Endodermal cell (in vitro differentiated cells): ENCODE data around the gene TFEC. TPM values are rescaled to one million over a fixed set of nuclear protein-coding genes. Genes with fewer than 3 reads are reported as not detected.

Experiments used
- DNase-seq: peaks from one replicate; pipeline ENCODE4 v3.0.0-alpha.2; 2017
- H3K27ac ChIP-seq: 2 replicates; pipeline ENCODE4 v1.5.1; 2013; ENCODE audit warnings: mild to moderate bottlenecking, low read depth, low read length, moderate library complexity
- H3K27me3 ChIP-seq: 2 replicates; pipeline ENCODE4 v1.6.1; 2013; ENCODE audit warnings: mild to moderate bottlenecking, low read length, moderate library complexity; ENCODE audit not compliant: insufficient read depth, control insufficient read depth, poor library complexity, severe bottlenecking
- H3K36me3 ChIP-seq: 2 replicates; pipeline ENCODE4 v1.7.0; 2013; ENCODE audit warnings: mild to moderate bottlenecking, low read length, moderate library complexity; ENCODE audit not compliant: control insufficient read depth, insufficient read depth
- H3K4me1 ChIP-seq: one replicate; pipeline ENCODE4 v1.7.0; 2013; ENCODE audit warnings: low read length; ENCODE audit not compliant: control insufficient read depth, insufficient read depth
- H3K4me3 ChIP-seq: 2 replicates; pipeline ENCODE4 v1.5.1; 2013; ENCODE audit warnings: mild to moderate bottlenecking, low read length, moderate library complexity
- H3K9ac ChIP-seq: 2 replicates; pipeline ENCODE4 v1.6.1; 2013; ENCODE audit warnings: mild to moderate bottlenecking, low read length, moderate library complexity; ENCODE audit not compliant: poor library complexity, severe bottlenecking; ENCODE audit errors: extremely low read depth
- H3K9me3 ChIP-seq: 2 replicates; pipeline ENCODE4 v1.6.1; 2013; ENCODE audit warnings: mild to moderate bottlenecking, low read length, moderate library complexity; ENCODE audit not compliant: control insufficient read depth
- H3K27ac Mint-ChIP-seq: 2 replicates; pipeline ENCODE4 v1.8.0; 2020; ENCODE audit warnings: mixed read lengths
- H3K27me3 Mint-ChIP-seq: 2 replicates; pipeline ENCODE4 v1.8.0; 2021; ENCODE audit warnings: mild to moderate bottlenecking, mixed read lengths; ENCODE audit not compliant: insufficient read depth
- H3K36me3 Mint-ChIP-seq: 2 replicates; pipeline ENCODE4 v1.8.0; 2020; ENCODE audit warnings: low read depth, mixed read lengths
- H3K4me1 Mint-ChIP-seq: 2 replicates; pipeline ENCODE4 v1.8.0; 2020; ENCODE audit warnings: mixed read lengths
- H3K4me3 Mint-ChIP-seq: 2 replicates; pipeline ENCODE4 v1.8.0; 2020; ENCODE audit warnings: mild to moderate bottlenecking, moderate library complexity, mixed read lengths
- H3K9me3 Mint-ChIP-seq: 2 replicates; pipeline ENCODE4 v1.8.0; 2020; ENCODE audit warnings: mild to moderate bottlenecking, mixed read lengths
- WGBS, 2 experiments: methylation state at CpG; one replicate each; pipeline versions ENCODE4 v1.1.5 to v1.1.7; 2013; ENCODE audit warnings: missing lambda C conversion rate in 2 of 2, mixed read lengths in 1 of 2; ENCODE audit not compliant: insufficient coverage in 1 of 2, insufficient read length in 1 of 2; 5-methylcytosine and 5-hydroxymethylcytosine counted together
- total RNA-seq, 2 donors: library from RNA; stranded (reverse); fragmentation: NEBNext Ultra II Directional in 1 of 2; extraction: Animal tissue kit (Norgen Biotek cat#: 25700) in 1 of 2; gene quantifications; 2 replicates in 1 of 2; 3 replicates in 1 of 2; pipeline ENCODE4 v1.2.1, GENCODE V29; 2021
- TF ChIP-seq, protein P1 (sequence below): fragments of 200-600 bp; sonication (generic); conservative IDR thresholded peaks from 2 replicates; pipeline ENCODE4 v1.5.0; 2021; ENCODE audit warnings: antibody characterized with exemption, mild to moderate bottlenecking

The TFEC gene
- total RNA-seq, 2 donors from 2014 or later = not detected

DNA sequence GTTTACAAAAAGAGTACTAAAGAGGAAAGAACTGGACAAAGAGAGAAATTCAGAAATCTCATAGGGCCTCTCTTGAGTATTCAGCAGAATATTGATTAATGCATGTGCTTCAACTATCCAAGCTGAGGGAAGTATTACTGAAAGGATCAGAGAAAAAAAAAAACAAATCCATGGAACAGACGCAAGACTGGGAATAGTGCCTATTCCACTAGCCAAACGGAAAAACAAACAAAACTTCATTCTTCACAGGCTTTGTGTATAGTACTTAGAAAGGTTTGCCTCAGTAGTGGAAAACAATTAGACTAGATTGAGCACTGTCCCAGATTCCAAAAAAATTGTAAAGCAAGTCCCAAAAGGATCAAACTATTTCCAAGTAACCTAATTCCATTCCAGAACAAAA lies 106.2 kb downstream of the TFEC start:
- Mint-ChIP-seq H3K4me3 (no peak overlapping the region), H3K27me3 (no peaks in the 10 kb centered on the region), H3K36me3 (no peaks in the 10 kb centered on the region), H3K9me3 (no peaks in the 10 kb centered on the region), H3K4me1 (no peaks in the 10 kb centered on the region), H3K27ac (no peak overlapping the region)
- Histone ChIP-seq H3K9me3 (no peaks in the 10 kb centered on the region), H3K27ac (no peak overlapping the region), H3K4me1 (peaks cover 3% of the 10 kb centered on the region), H3K36me3 (no peaks in the 10 kb centered on the region), H3K4me3 (no peak overlapping the region), H3K27me3 (no peaks in the 10 kb centered on the region), H3K9ac (no peak overlapping the region)
- TF ChIP-seq, protein P1, sequence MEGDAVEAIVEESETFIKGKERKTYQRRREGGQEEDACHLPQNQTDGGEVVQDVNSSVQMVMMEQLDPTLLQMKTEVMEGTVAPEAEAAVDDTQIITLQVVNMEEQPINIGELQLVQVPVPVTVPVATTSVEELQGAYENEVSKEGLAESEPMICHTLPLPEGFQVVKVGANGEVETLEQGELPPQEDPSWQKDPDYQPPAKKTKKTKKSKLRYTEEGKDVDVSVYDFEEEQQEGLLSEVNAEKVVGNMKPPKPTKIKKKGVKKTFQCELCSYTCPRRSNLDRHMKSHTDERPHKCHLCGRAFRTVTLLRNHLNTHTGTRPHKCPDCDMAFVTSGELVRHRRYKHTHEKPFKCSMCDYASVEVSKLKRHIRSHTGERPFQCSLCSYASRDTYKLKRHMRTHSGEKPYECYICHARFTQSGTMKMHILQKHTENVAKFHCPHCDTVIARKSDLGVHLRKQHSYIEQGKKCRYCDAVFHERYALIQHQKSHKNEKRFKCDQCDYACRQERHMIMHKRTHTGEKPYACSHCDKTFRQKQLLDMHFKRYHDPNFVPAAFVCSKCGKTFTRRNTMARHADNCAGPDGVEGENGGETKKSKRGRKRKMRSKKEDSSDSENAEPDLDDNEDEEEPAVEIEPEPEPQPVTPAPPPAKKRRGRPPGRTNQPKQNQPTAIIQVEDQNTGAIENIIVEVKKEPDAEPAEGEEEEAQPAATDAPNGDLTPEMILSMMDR = no peak
- DNase-seq = no peak
- 90% methylated on average over 2 of the region's 2 CpGs; no CpG with 5 or more reads in 1 of the 2 experiments for WGBS, 2 experiments

DNA sequence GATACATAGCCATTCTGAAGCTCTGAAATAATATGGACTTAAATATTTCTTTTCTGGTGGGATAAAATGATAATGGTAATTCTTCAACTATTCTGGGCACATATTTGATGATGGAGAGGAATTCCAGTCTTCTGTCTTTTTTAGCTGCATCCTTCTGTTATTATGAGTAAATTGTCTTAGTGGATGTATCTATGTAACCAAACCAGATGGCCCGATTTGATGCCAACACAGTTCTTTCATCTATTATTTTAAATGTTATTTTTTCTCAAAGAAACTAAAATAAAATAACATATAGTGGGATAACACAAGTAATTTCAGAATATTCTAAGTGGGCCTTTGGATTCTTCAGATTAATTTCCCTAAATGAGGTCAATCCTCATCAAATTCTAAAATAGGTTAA lies 110.2 kb downstream of the TFEC start:
- WGBS, 2 experiments = no CpG with 5 or more reads among the region's 1 CpG
- no peaks in the 10 kb centered on the region for H3K36me3 ChIP-seq
- no peak overlapping the region for H3K27ac Mint-ChIP-seq
- no peak for DNase-seq
- H3K27me3 Mint-ChIP-seq = no peaks in the 10 kb centered on the region
- H3K9me3 Mint-ChIP-seq = no peaks in the 10 kb centered on the region
- H3K4me1 ChIP-seq = no peaks in the 10 kb centered on the region
- no peak overlapping the region for H3K27ac ChIP-seq
- no peak overlapping the region for H3K9ac ChIP-seq
- H3K9me3 ChIP-seq = no peaks in the 10 kb centered on the region
- no peak overlapping the region for H3K4me3 Mint-ChIP-seq
- H3K27me3 ChIP-seq = no peaks in the 10 kb centered on the region
- H3K4me1 Mint-ChIP-seq = no peaks in the 10 kb centered on the region
- no peaks in the 10 kb centered on the region for H3K36me3 Mint-ChIP-seq
- no peak overlapping the region for H3K4me3 ChIP-seq
- TF ChIP-seq, protein P1 = no peak

DNA sequence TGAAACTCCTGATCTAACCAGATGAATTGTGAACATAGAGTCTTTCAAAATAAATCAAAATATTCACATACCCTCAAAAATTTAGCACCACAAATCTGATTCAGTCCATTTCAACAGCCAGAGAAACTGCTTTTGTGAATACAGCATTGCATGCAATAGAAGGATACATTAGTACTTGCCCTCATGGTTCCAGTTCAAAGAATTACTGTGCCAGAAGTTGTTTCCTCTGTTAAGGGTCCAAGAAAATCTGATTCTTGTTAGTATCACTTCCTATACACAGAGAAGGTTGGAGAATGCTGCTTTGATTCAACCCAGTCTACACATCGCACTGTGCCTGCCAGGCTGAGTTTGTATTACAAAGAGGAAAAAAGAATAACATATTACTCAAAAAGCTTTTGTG lies 115.6 kb downstream of the TFEC start:
- Mint-ChIP-seq H3K4me3 (no peak overlapping the region), H3K27ac (no peak overlapping the region)

More for the DNA sequence above, 115.6 kb downstream of the TFEC start:
- Histone ChIP-seq H3K9ac (no peak overlapping the region), H3K4me1 (no peaks in the 10 kb centered on the region), H3K27ac (no peak overlapping the region), H3K36me3 (no peaks in the 10 kb centered on the region), H3K9me3 (no peaks in the 10 kb centered on the region), H3K4me3 (no peak overlapping the region), H3K27me3 (no peaks in the 10 kb centered on the region)
- Mint-ChIP-seq H3K36me3 (no peaks in the 10 kb centered on the region), H3K27me3 (no peaks in the 10 kb centered on the region), H3K9me3 (no peaks in the 10 kb centered on the region), H3K4me1 (no peaks in the 10 kb centered on the region)
- 100% methylated on average over 1 of the region's 1 CpG; no CpG with 5 or more reads in 1 of the 2 experiments for WGBS, 2 experiments
- TF ChIP-seq, protein P1 = no peak
- no peak for DNase-seq
